Lower lobe of right lung (tissue), 2 donors: ENCODE results near the gene AREG. TPM values are rescaled to one million over a fixed set of nuclear protein-coding genes. Genes with fewer than 3 reads are reported as not detected.

Experiments
- ATAC-seq, 2 donors: fragments of 200-7000 bp; cut with Tn5 transposase; one replicate each; pipeline ENCODE4 v1.9.1; 2020 to 2022; ENCODE audit warnings: mild to moderate bottlenecking in 2 of 2, moderate library complexity in 2 of 2
- DNase-seq: peaks from one replicate; pipeline ENCODE4 v3.0.0-alpha.2; 2020
- H3K27ac ChIP-seq: fragments of 200-600 bp; one replicate; pipeline ENCODE4 v1.8.0; 2022
- H3K27me3 ChIP-seq: fragments of 200-600 bp; one replicate; pipeline ENCODE4 v1.8.0; 2022; ENCODE audit warnings: low read depth
- H3K36me3 ChIP-seq: fragments of 200-600 bp; one replicate; pipeline ENCODE4 v1.8.0; 2022; ENCODE audit warnings: mild to moderate bottlenecking
- H3K4me1 ChIP-seq: fragments of 200-600 bp; one replicate; pipeline ENCODE4 v1.8.0; 2022
- H3K4me3 ChIP-seq: fragments of 200-600 bp; one replicate; pipeline ENCODE4 v1.8.0; 2022; ENCODE audit warnings: mild to moderate bottlenecking
- H3K9me3 ChIP-seq: fragments of 200-600 bp; one replicate; pipeline ENCODE4 v1.8.0; 2022
- CTCF ChIP-seq: fragments of 200-600 bp; IDR thresholded peaks from one replicate; pipeline ENCODE4 v1.8.0; 2022; ENCODE audit warnings: antibody characterized with exemption, mild to moderate bottlenecking
- intact Hi-C: fragments of 100-400 bp; cut with DNase I; formaldehyde crosslinking; loops from one replicate; pipeline ENCODE4 v1.11.0; 2022
- total RNA-seq: library from RNA; stranded (reverse); fragmentation: NEBNext Ultra II Directional; extraction: Animal tissue kit (Norgen Biotek cat#: 25700); gene quantifications from one replicate; pipeline ENCODE4 v1.2.1, GENCODE V29; 2021
- donor health status: DM: no; HTN: yes; CAD: no; lungs with severe emphysema.

AREG gene
- total RNA-seq, 1 donor from 2014 or later = 7.8 TPM

- H3K27me3 ChIP-seq = no peaks in the 10 kb centered on the region
- ATAC-seq = no peak
- no peak overlapping the region for H3K4me3 ChIP-seq
- no peaks in the 10 kb centered on the region for H3K4me1 ChIP-seq
- no peaks in the 10 kb centered on the region for H3K36me3 ChIP-seq
- intact Hi-C loops = no loop called here
- no peak for DNase-seq
- no peak overlapping the region for H3K27ac ChIP-seq
- no peaks in the 10 kb centered on the region for H3K9me3 ChIP-seq
- TF ChIP-seq CTCF = no peak
Observed at GRCh38 chr4:74413265-74413664, 31.7 kb upstream of the AREG start.

- Histone ChIP-seq H3K36me3 (no peaks in the 10 kb centered on the region), H3K4me3 (no peak overlapping the region), H3K27ac (no peak overlapping the region), H3K27me3 (no peaks in the 10 kb centered on the region), H3K9me3 (no peaks in the 10 kb centered on the region), H3K4me1 (no peaks in the 10 kb centered on the region)
- DNase-seq = no peak
- intact Hi-C loops = no loop called here
- no peak for ATAC-seq
- no peak for TF ChIP-seq CTCF
Observed at GRCh38 chr4:74414149-74414809, 30.7 kb upstream of the AREG start.

- no peaks in the 10 kb centered on the region for H3K27me3 ChIP-seq
- DNase-seq (no peak), ATAC-seq (no peak)
Observed at GRCh38 chr4:74415602-74416300, 29.2 kb upstream of the AREG start.

GRCh38 chr4:74418063-74418670 lies 26.8 kb upstream of the AREG start:
- no peaks in the 10 kb centered on the region for H3K36me3 ChIP-seq
- H3K27ac ChIP-seq = no peak overlapping the region
- H3K9me3 ChIP-seq = no peaks in the 10 kb centered on the region
- H3K27me3 ChIP-seq = no peaks in the 10 kb centered on the region
- intact Hi-C loops = no loop called here
- DNase-seq (no peak), ATAC-seq (no peak)
- no peak overlapping the region for H3K4me3 ChIP-seq
- TF ChIP-seq CTCF = no peak
- H3K4me1 ChIP-seq = peaks cover 6% of the 10 kb centered on the region

More at GRCh38 chr4:74415602-74416300, 29.2 kb upstream of the AREG start:
- Histone ChIP-seq H3K36me3 (no peaks in the 10 kb centered on the region), H3K4me1 (no peaks in the 10 kb centered on the region), H3K9me3 (no peaks in the 10 kb centered on the region), H3K27ac (no peak overlapping the region), H3K4me3 (no peak overlapping the region)
- TF ChIP-seq CTCF = no peak
- intact Hi-C loops = no loop called here

GRCh38 chr4:74420863-74421262 lies 24.1 kb upstream of the AREG start:
- Histone ChIP-seq H3K9me3 (no peaks in the 10 kb centered on the region), H3K4me1 (peaks cover 6% of the 10 kb centered on the region), H3K27ac (no peak overlapping the region), H3K4me3 (no peak overlapping the region), H3K36me3 (no peaks in the 10 kb centered on the region), H3K27me3 (no peaks in the 10 kb centered on the region)
- no peak for DNase-seq
- ATAC-seq = no peak
- intact Hi-C loops = no loop called here
- TF ChIP-seq CTCF = no peak
